ENCODE measurements around the gene CLSTN3.

Gene CLSTN3

DNA sequence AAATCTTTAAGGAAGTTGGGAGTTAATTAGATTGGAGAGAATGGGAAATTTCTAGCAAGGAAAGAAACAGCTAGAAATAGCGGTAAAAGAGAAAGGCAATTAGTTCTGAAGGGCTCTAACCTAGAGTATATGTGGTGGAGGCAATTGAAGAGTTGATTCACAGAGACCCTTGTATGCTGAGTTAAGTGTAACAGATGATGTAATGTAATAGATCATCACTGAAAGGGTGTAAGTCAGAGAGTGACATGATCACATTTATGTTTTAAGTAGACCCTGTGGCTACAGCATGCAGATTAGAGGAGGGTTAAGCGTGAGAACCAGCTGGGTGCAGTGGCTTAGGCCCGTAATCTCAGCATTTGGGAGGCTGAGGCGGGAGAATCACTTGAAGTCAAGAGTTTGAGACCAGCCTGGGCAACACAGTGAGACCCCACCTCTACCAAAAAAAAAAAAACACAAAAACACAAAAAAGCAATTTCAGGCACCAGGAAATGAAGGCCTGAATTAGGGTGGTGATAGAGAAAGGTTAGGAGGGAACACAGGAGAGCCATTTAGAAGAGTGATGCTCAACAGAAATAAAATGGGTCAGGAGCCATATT is 4.4 kb upstream of the CLSTN3 start:
- DNase-seq (ENCODE audit: low spot score) = no peak

DNA sequence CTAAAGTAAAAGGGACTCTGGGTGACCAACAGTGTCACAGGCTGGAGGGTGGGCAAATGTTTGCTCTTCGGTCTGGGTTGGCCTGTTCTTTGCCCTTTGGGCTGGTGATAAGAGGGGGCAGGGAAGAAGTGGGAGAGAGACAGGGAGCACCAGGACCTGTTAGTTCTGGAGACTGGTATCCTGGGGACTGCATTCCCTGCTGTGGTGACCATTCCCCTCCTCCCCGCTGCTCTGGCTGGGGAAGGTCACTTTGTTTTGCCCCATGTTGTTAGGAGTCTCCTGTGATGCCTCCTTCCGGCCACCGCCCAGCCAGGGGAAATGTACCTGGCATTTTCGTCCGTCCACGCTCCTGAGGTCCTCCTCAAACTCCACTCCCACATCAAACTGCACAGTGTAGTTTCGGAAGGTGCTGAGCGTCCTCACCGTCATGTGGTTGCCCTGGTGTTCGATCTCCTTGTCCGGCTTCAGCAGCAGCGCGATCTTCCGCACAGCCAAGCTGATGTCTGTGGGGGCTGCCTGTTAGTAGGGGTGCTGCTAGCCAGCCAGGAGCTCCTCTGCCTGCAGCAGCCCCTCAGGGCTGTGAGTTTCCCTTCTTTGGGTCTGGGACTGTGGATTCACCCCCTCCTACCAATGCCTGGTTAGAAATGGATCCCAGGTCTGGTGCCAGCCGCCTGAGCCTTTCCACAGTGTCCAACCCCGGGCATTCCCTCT is 2.1 kb upstream of the CLSTN3 start:
- no peak for DNase-seq (ENCODE audit: low spot score)

DNA sequence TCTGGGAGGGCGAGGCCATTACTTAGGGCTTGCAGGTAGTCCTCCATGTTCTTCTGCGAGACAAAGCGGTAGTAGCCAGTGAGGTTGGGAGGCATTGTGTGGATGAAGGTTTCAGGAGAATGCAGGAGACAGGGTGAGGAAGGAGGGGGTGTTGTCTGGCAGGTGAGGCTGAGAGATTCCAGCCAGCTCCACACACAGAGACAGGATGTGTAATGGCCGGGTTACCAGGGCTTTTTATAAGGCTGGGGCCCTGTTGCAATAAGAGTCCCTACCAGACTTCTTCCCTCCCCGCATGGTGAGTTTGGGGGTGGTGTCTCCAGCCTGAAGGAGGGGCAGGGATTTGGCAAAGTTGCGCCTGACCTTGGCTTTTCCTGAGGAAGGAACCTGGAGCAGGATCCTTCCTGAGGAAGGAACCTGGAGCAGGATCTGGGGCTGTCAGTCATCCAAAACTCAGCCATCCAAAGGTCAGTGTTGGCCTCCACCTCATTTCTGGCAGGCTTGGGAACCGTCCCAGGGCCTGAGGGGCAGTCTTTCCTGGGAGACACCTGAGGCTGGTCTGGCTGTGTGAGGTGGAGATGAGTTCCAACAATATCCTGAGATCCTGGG is 1.4 kb upstream of the CLSTN3 start, which contains the start of gene RBP5:
Gene RBP5 (minus strand): TSS at position 209 of the 606 bp plus-strand sequence. CDS start 114 bp downstream, at position 95.
- DNase-seq (ENCODE audit: low spot score) = no peak

DNA sequence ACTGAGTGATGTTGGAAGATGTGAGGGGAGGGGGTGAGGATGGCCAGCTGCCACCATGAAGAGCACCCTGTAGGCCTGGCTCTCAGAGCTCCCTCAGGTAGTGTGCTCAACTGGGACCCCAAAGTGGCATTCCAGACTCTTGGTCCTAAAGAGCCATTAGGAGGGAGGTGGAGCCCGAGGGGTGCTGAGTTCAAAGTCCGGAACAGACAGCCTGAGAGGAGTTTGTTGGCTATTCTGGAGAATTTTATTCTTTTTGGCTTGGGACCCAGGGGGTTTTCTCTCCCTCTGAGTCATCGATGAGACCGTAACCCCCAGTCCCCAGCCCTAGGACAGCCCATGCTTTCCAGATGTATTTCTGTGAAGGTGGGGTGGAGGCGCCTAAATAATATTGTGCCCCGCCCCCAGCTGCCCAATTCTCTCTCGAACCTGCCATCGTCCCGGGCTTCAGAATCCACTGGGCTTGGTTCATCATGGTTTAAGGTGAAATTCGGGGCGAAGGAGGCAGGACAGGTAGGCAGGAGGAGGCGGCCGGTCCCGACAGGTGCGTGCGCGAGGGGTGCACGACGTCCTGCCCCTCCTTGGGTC is 792 bp upstream of the CLSTN3 start:
- DNase-seq (ENCODE audit: low spot score) = no peak

DNA sequence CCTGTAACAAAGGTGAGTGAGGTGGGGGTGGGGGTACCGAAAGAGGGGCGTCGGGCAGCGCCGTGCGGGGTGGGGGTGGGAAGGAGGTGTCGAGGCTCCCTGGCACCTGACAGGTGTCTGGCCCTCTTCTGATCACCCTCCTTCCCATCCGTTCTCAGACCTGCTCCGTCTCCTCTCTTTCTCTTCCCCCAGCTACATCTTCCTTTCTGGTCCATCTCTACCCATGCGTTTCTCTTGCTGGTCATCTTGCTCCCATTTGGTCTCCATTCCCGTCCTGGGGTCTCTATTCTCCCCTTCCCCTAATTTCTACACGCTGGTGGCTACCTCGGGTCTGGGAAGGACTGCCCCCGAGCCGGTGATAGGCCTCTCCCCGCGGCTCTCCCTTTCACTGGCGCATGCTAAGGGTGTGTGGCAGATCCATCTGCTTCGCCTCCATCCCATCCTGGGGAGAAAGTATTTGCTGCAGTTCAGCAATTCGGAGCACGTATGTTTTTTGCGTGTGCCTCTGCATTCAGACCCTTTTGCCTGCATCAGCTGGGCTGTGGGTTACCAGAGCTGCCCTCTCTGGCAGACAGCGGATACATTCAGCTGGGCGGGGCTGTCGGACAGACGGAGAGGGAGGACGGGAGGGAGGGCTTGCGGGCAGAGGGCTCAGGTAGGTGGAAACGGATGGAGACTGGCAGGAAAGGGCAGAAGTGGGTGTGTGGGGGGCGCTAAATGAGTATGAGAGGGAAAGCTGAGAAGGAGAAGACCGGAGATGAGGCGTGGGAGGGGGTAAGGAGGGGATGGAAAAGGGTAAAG is 730 bp downstream of the CLSTN3 start:
- DNase-seq (ENCODE audit: low spot score) = no peak

- no peak for DNase-seq (ENCODE audit: low spot score)
Observed at GRCh38 chr12:7131502-7131866, 1.3 kb downstream of the CLSTN3 start.

GRCh38 chr12:7134396-7135166 is 4.4 kb downstream of the CLSTN3 start:
- no peak for DNase-seq (ENCODE audit: low spot score)

GRCh38 chr12:7136071-7136470 is 5.9 kb downstream of the CLSTN3 start:
- no peak for DNase-seq (ENCODE audit: low spot score)

- no peak for DNase-seq (ENCODE audit: low spot score)
Observed at GRCh38 chr12:7136676-7137075, 6.5 kb downstream of the CLSTN3 start.

- DNase-seq (ENCODE audit: low spot score) = no peak
Observed at GRCh38 chr12:7137908-7138307, 7.7 kb downstream of the CLSTN3 start.

DNA sequence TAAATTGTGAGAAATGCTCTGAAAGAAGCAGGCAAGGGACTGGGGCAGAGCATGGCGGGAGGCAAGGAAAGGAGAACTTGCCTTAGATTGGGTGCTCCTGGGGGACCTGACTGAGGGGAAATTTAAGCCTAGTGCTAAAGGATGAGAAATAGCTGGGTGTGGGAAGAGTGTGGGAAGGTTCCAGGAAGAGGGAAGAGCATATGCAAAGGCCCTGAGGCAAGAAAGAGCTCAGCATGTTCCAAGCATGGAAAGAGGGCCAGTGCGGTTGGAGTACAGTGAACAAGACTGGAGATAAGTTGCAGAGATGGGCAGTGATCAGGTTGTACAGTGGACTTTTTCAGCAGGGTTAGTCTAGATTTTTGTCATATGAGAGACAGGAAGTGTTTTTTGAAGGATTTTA is 9.0 kb downstream of the CLSTN3 start:
- no peak for DNase-seq (ENCODE audit: low spot score)

DNA sequence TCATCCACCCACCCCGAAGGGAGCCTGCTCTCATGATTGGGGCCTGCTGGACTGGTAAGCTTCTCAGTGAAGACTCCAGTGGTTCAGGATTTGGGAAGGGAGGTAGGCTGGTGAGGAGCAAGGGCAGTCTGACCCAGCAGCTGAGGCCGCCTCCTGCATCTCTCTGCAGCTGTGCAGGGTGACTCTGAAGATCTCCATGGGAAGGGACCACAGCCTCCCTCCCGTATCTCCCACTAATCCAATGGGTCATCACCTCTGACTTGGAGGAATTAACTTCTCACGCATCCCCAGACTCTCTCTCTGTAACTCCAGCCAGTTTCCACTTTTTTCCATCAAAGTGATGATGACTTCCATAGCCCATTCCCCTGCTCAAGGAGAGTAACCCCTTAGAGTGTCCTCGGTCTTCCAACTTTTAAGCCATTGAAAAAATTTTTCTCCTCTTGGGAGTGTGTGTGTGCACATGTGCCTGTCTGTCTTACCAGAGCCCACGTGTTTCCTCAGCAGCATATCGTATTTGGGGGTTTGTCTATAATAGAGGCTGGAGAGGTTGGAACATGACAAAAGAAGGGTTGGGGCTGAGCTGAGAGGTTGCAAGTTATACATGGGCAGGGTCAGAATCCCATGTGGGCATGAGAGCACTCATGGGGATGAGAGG is 11.3 kb downstream of the CLSTN3 start:
- DNase-seq (ENCODE audit: low spot score) = no peak

- peak; percentile 65 for DNase-seq (ENCODE audit: low spot score)
Observed at GRCh38 chr12:7142056-7142644, 12.0 kb downstream of the CLSTN3 start.

DNA sequence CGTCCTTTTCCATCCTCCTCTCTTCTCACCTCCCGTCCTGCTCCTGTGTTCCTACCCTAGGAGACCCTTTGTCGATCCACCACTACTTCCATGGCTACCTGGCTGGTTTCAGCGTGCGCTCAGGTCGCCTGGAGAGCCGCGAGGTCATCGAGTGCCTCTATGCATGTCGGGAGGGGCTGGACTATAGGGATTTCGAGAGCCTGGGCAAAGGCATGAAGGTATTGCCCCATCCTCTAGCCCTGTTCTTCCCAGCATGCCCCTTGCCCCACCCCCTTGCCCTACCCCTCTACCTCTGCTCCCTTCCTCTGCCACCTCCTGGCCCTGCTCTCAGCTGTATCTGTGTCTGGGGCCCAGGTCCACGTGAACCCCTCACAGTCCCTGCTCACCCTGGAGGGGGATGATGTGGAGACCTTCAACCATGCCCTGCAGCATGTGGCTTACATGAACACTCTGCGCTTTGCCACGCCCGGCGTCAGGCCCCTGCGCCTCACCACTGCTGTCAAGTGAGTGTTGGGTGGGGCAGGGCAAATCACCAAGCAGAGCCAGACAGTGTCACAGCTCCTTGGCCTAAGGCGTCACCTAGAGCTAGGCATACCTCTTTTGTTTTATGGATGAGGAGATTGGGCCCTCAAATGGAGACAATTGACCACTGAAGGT is 12.8 kb downstream of the CLSTN3 start:
- DNase-seq (ENCODE audit: low spot score) = no peak

GRCh38 chr12:7143564-7143963 is 13.4 kb downstream of the CLSTN3 start:
- no peak for DNase-seq (ENCODE audit: low spot score)

DNA sequence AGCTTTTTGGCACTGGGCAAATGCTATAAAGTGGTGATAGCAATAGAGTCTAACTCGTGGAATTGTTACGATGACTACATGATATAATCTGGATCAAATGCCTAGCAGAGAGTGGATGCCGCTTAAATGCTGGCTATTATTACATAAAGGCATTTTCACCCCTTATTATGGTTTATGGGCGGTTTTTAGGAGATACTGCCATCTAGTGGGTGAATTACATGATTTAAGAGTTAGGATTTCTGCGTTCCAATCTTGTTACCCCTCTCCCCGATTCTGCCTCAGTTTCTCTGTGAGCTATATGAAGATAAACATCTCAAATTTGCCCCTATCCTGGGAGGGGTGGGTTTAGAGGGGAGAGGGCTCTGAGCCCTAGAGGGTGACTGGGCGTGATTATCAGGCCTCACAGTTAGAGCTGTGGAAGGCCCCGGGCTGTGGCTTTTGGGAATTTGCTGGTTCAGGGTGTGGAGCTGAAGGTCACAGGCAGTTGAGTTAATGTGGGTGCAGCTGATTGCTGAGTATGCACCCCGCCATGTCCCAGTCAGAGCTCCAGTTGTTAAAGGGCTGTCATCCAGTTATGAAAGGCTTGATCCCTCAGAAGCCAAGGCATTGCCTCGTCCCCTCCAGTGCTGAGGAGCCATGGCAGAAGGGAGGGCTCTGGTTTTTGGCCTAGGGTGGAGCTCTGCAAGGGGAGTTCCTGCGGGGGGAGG is 14.4 kb downstream of the CLSTN3 start:
- peak; percentile 57 for DNase-seq (ENCODE audit: low spot score)

DNA sequence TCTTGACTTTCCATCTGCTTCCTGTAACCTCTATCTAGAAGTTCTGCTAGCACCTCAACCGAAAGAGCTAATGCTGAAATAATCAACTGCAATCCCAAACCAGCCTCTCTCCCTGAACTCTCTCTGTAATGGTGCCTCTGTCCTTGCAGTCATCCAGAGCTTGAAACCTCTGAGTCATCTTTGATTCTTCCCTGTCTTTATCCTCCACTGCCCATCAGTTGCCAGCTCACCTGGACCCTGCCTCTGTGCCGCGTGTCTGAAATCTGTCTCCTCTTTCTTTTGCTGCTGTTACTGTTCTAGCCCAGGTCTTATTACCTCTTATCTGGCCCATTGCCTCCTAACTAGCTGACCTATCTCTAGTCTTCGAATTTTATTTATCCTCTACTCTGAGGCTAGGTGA is 15.5 kb downstream of the CLSTN3 start:
- DNase-seq (ENCODE audit: low spot score) = no peak

DNA sequence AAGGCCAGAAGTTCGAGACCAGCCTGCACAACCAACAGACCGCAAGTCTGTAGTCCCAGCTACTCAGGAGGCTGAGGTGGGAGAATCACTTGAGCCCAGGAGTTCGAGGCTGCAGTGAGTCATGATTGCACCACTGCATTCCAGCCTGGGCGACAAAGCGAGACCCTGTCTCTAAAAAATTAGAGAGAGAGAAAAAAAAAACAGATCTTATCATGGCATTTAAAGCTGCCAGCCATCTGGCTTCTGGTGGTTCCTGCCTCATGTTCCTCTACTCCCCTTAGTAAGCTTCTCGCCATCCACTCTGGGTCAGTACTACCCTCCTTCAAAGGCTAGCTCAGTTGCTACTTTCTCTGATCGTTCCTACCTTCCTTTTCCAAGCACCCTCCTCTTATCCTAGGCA is 16.1 kb downstream of the CLSTN3 start:
- DNase-seq (ENCODE audit: low spot score) = no peak

GRCh38 chr12:7146906-7147305 is 16.7 kb downstream of the CLSTN3 start:
- no peak for DNase-seq (ENCODE audit: low spot score)

Measured in hematopoietic multipotent progenitor cell treated with erythropoietin and hydrocortisone succinate and interleukin-3 and kit ligand, for 15 days (in vitro differentiated cells).